ENCODE results near the gene SUGCT.

The SUGCT gene

DNA sequence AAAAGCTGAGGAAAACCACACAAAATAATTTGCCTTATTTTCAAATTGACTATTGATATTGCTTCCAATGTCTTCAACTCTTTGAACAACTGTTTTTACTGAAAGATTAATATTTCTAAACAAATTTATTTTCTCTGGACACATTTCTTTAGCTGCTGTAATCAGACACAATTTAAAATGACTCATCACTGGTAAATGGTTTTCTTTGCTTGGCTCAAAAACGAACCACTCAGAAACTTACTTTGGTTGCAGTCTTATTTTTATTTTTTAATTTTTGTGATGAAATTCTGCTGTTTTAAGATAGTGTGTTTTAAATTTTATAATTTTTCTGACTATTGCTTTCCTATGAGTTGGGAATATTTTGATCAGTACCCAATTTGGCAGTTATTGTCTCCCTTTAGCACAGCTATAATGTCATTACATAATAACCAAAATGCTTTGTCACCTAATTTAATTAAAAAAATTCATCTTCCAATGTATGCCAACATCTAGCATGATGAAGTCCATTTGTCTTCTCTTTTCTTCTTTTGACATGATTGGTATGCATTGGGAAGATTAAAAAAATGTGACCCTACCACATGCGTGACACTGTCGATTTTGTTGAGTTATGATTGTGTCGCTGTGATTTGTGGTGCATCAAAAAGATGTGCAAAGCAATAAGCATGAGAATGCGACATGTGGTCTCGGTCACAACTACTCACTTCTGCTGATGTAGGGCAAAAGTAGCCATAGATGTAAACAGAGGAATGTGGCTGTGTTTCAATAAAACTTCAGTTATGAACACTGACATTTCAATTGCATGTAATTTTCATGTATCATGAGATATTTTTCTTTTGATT is 222.3 kb downstream of the SUGCT start:
- no peaks in the 10 kb centered on the region for H3K79me2 ChIP-seq
- no peaks in the 10 kb centered on the region for H3K9me3 ChIP-seq (ENCODE audit: control insufficient read depth, low read length)
- no peak overlapping the region for H3K4me2 ChIP-seq (ENCODE audit: low read length)
- no peaks in the 10 kb centered on the region for H3K36me3 ChIP-seq (ENCODE audit: control insufficient read depth, insufficient read depth, low read length)
- H3K4me3 ChIP-seq (ENCODE audit: low read depth, low read length): no peak overlapping the region
- no peaks in the 10 kb centered on the region for H3K4me1 ChIP-seq
- H3K27me3 ChIP-seq (ENCODE audit: control insufficient read depth, insufficient read depth, low read length): no peaks in the 10 kb centered on the region
- H2AFZ ChIP-seq: no peak overlapping the region
- no peak overlapping the region for H3K27ac ChIP-seq
- TF ChIP-seq CTCF (IDR thresholded peaks at IDR 0.05): no peak
- H3K9ac ChIP-seq: no peak overlapping the region

- H3K27ac ChIP-seq: no peak overlapping the region
- no peaks in the 10 kb centered on the region for H3K4me1 ChIP-seq
- TF ChIP-seq CTCF (IDR thresholded peaks at IDR 0.05): no peak
These were observed 235.0 kb downstream of the SUGCT start for GRCh38 chr7:40369641-40370277.

DNA sequence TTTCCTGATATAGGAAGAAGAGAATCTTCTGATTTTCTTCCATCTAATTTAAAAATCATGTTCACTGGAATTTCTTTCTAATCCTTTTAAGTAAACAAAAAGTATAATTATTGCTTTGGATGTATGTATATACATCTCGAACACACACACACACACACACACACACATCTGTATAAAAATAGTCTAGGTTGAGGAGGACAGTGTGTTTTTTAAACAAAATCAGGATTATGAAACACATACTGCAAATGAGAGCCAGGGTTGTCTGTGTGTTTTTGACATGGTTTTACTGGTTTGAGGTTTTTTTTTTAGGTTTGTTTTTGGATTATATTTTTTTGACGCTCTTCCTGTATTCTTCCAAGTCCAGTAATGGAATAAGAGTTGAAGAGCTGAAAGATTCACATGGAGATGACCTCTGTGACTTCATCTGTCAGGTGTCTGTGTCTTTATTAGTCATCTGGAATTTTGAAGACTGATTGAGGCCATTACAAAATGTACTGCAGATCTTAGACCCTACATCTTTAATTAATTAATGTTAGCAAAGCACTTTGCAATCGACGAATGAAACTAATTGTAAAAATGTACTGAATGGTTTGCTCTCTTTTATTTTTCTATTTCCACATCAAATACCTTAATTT is 237.1 kb downstream of the SUGCT start:
- no peaks in the 10 kb centered on the region for H3K4me1 ChIP-seq
- H3K4me2 ChIP-seq (ENCODE audit: low read length): no peak overlapping the region
- H3K36me3 ChIP-seq (ENCODE audit: control insufficient read depth, insufficient read depth, low read length): no peaks in the 10 kb centered on the region
- no peak overlapping the region for H2AFZ ChIP-seq
- H3K27me3 ChIP-seq (ENCODE audit: control insufficient read depth, insufficient read depth, low read length): no peaks in the 10 kb centered on the region
- H3K79me2 ChIP-seq: no peaks in the 10 kb centered on the region
- H3K9me3 ChIP-seq (ENCODE audit: control insufficient read depth, low read length): no peaks in the 10 kb centered on the region
- no peak overlapping the region for H3K4me3 ChIP-seq (ENCODE audit: low read depth, low read length)
- no peak for TF ChIP-seq CTCF (IDR thresholded peaks at IDR 0.05)
- no peak overlapping the region for H3K9ac ChIP-seq
- H3K27ac ChIP-seq: no peak overlapping the region

More at GRCh38 chr7:40369641-40370277, 235.0 kb downstream of the SUGCT start:
- Histone ChIP-seq H3K27me3 (ENCODE audit: control insufficient read depth, insufficient read depth, low read length) (no peaks in the 10 kb centered on the region), H3K36me3 (ENCODE audit: control insufficient read depth, insufficient read depth, low read length) (no peaks in the 10 kb centered on the region), H3K4me2 (ENCODE audit: low read length) (no peak overlapping the region), H3K79me2 (no peaks in the 10 kb centered on the region), H3K9ac (no peak overlapping the region), H3K4me3 (ENCODE audit: low read depth, low read length) (no peak overlapping the region), H2AFZ (no peak overlapping the region), H3K9me3 (ENCODE audit: control insufficient read depth, low read length) (no peaks in the 10 kb centered on the region)

DNA sequence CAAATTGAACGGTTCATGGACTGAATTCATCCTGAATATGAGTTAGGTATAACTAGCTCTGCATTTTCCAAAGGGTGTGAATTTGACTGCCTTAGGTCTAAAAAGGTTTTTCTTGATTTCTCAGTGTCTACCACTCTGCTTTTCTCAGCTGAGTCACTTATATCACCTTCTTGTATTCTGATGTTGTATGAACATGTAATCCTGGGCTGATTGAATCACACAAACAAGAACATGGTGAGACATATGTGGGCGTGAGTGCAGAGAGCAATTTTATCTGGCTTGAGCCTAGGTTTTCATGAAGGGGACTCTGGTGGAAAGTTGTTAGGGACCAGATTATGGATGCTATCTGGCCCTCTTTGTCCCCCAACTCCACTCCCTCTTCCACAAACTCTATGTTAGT is 239.8 kb downstream of the SUGCT start:
- H3K4me3 ChIP-seq (ENCODE audit: low read depth, low read length): no peak overlapping the region
- H3K9ac ChIP-seq: no peak overlapping the region
- H3K4me1 ChIP-seq: no peaks in the 10 kb centered on the region
- no peaks in the 10 kb centered on the region for H3K27me3 ChIP-seq (ENCODE audit: control insufficient read depth, insufficient read depth, low read length)
- H3K79me2 ChIP-seq: no peaks in the 10 kb centered on the region
- H3K27ac ChIP-seq: no peak overlapping the region
- no peak overlapping the region for H2AFZ ChIP-seq
- no peaks in the 10 kb centered on the region for H3K9me3 ChIP-seq (ENCODE audit: control insufficient read depth, low read length)
- no peak overlapping the region for H3K4me2 ChIP-seq (ENCODE audit: low read length)
- no peak for TF ChIP-seq CTCF (IDR thresholded peaks at IDR 0.05)
- H3K36me3 ChIP-seq (ENCODE audit: control insufficient read depth, insufficient read depth, low read length): no peaks in the 10 kb centered on the region

Measured in parathyroid adenoma (tissue), 2 donors.